ENCODE measurements around the gene FCHO2.

DNA sequence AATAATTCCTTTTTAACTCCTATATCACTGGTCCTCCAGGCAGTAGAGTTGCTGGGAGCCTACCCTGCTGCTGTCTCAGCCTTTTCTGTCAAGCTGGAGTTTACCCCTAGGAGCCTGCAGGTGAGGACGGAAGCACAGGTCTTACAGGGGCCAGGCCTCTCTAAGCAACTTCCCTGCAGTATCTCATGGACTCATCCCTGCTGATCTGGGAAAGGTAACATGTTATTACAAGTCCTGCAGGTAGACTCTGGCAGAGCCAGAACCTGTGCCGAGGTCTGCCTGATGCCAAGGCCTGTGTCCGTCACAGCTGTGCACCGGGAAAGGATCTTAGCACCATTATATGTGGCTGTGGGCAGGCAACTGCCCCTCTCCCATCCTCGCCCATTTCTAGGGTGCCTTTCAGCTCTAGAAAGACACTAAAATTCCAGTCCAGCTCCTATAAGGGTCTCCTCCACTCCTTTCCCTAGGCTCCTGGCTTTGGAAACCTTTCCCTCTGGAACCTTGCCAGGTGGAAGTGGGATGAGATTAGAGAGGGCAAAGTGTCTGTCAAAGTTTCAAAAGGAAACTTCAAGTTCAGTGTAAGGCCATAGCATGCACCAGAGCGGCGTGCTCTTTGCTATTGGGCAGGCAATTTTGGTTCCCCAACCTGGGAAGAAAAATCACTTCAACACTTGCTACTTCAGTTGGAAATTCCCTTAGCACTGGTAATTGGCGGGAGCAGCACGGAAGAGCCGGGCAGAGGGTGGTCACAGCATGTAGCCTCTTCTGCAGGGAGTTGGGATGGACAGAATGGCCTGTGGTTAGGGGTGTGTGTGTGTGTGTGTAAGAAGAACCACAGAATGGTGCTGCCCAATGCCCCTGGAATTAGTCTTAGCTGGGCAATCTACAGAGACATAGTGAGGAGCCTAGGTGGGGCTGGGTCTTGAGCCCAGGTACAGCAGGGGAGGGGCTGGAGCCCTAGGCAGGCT lies 182.0 kb downstream of the FCHO2 start:
- TF ChIP-seq TAF1 (IDR thresholded peaks at IDR 0.05; ENCODE audit: low read depth) (no peak), RAD21 (IDR thresholded peaks at IDR 0.05; ENCODE audit: low read depth) (no peak), CEBPB (IDR thresholded peaks at IDR 0.05) (no peak)

Data from Ishikawa (cell line).